HG02938 (cell line): Measurements from ENCODE around the gene OLA1.

ENCODE experiments used
- ATAC-seq: cut with Tn5 transposase; IDR thresholded peaks from one replicate; pipeline ENCODE4 v1.9.1; 2021; ENCODE audit warnings: mild to moderate bottlenecking, moderate library complexity; ENCODE audit not compliant: unreplicated experiment

Gene OLA1

DNA sequence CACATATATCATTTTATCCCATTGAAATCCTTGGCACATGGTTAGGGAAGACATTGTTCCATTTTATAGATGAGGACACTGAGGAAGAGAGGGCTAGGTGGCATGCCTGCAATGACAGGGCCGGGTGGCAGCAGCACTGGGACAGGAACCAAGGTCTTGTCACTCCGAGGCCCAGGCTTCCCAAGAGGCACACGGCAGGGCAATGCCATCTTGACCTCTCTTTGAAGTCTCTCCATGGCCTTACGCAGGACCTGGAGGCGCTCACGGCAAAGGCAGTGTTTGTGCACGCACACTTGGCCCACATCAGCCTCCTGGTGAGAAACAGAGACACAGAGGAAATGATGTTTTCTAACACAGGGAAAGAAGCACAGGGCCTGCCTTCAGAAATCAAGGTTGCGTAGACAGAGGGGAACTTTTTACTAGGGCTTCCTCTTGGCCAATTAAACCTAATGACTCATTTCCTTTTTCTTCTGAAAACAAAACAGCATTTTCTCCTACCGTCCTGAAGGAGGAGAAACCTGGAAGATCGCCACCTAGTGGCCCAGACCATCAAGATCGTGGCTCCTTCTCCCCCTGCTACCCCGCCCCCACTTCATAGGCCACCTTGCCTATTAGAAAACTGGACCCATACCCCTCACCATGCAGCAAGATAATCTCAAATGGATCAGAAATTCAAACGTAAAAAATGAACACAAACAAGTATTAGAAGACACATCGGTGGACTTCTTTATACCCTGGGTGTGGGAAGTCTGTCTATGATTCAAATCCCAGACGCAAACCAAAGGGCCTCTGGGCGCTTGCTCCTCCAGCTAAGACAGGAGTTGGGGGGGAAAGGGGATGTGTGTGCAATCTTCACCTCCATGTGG, 208.5 kb downstream of the OLA1 start:
- ATAC-seq, result peak; percentile 90

DNA sequence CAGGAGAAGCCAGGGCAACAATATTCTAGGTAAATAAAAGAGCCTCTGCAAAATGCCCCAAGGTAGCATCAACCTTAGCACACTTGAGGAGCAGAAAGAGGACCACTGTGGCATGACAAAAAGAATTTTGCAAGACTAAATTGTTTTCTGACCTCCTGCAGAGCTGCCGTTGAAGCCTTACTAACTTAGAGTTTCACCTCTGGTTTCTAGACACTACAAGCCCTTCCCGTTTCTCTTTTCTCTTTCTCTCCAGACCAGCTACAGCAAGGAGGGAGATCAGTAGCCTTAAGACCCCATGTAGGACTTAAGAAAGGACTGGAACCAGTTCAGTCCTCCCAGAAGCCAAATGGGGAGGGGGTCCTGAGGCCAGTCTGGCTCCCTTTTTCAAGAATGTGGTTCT, 209.9 kb downstream of the OLA1 start:
- ATAC-seq, result no peak

DNA sequence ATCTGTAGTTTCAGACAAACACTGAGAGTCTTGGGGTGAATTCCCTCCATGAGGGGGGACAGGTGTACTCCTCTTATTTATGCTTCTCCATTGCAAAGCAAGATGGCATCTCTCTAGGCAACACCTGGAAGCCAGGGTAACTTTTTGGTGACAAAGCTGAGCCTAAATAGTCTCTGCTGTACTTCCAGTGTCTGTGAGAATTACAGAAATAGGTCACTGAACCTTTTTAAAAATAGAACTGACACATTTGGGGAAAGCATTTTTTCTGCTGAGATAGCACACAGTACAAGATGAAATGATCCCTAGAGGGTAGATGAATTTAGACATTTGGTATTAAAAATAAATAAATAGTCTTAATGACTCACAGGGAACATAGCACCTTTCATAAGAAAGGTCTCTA, 211.5 kb downstream of the OLA1 start:
- no peak for ATAC-seq

DNA sequence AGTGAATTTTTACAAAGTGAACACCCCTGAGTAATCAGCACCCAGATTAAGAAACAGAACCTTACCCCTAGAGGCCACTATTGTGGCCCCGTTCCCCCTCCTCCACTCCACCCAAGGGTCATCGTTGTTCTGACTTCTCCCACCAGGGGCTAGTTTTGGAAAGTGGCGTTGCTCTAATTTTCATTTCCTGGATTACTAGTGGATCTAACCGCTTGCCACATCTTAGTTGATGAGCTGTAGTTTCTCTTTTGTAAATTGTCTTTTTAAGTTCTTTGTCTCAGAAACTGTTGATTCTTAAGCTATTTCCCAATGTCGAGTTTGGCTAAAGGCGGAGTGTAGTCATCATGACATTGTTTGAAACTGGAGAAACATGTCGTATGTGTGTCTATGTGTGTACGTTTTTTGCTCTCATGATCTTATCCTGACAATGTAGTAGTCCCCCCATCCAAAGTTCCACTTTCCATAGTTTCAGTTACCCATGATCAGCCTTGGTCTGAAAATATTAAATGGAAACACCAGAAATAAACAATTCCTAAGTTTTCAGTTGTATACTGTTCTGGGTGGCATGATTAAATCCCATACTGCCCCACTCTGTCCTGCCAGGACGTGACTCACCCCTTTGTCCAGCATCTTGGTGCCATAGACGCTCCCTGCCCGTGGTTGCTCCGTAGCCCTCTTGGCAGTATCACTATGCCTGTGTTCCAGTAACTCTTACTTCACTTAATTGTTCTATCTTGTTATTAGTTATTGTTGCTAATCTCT, 212.2 kb downstream of the OLA1 start:
- ATAC-seq, result no peak

DNA sequence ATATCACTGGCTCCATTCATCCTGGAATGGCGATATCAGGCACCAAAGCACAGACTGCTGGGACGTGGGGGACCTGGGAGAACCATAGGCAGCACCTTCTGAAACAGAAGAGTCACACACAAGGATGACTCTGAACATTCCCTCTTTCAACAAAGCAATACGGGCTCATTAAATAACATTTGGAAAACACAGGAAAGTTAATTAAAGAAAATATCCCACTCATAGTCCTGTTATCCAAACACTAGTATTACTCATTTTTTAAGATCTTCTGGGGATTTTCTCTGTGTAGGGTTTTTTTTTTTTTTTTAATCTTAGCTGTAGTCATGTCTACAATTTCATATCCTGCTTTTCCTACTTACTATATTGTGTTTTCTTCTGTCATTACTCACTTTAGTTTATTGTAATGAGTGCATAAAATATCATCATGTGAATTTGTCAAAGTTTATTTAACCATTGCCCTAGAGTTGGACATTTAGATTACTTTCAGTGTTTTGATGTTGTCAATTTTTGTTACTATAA, 213.2 kb downstream of the OLA1 start:
- no peak for ATAC-seq

DNA sequence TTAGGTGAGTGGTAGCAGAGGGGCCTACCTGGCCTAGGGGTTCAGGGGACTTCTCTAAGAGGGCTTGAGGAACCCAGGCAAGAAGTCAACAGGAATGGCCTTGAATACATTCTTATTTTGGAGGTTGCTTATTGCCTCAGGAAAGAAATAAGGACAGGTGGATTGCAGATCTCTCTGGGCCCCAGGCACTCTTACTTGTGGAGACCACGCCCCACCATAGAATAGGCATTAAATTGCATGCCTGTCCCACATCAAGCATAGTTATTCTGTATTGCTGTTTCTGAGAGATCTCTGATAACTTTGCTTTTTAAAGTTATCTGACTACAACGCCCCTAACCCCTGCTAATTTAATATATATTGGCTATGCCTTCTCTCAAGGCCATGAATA, 215.2 kb downstream of the OLA1 start:
- no peak for ATAC-seq

DNA sequence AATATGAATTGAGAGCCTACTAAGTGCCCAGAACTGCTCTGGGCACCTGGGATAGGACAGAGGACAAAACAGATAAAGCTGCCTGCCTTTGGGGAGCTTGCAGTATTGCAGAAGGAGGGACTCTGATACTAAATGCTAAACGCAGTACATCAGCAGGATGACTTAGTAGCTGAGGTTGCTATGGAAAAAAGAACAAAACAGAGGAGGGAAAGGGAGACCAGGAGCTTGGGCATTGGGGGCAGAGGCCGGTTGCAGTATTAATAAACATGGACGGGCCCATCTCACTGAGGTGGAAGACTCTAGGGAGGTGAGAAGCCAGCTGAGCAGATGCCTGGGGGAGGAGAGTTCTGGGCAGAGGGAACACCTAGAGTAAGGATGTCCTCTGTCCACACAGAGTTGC, 217.1 kb downstream of the OLA1 start:
- no peak for ATAC-seq

DNA sequence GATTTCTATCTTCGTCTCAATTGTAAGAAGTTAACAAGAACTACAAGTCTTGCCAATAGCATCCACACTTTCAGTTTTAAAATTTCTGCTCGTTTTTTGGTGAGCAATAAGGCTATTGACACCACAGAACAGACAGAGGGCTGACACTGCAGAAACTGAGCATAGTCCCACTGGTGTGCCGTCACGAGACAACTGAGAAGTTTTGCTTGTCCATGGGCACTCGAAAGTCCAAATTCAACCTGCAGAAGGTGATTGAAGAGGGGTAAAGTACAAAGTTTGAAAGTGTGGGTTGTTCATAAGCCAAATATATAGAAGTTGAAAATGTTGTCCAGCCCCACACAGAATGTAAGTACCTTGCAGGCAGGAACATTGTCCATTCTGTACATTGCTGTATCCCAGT, 219.4 kb downstream of the OLA1 start:
- ATAC-seq, result no peak

DNA sequence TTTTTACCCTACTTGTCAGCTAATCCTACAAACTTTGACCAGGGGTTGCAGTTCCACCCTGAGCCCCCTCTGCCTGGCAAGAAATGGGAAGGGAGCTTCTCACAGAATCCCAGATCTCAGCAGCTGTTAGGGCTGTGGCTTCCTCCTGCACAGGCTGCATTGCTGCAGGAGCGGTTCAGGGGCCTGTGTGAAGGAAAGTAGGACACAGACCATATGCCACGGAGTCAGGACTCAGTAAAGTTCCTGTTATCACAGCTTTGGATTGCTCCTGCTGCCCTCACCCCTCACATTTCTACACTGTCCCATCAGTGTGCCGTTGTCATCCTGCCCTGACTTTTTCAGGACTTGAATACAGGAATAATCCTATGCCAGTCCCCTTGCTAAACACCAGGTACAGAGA, 220.4 kb downstream of the OLA1 start:
- ATAC-seq, result no peak

DNA sequence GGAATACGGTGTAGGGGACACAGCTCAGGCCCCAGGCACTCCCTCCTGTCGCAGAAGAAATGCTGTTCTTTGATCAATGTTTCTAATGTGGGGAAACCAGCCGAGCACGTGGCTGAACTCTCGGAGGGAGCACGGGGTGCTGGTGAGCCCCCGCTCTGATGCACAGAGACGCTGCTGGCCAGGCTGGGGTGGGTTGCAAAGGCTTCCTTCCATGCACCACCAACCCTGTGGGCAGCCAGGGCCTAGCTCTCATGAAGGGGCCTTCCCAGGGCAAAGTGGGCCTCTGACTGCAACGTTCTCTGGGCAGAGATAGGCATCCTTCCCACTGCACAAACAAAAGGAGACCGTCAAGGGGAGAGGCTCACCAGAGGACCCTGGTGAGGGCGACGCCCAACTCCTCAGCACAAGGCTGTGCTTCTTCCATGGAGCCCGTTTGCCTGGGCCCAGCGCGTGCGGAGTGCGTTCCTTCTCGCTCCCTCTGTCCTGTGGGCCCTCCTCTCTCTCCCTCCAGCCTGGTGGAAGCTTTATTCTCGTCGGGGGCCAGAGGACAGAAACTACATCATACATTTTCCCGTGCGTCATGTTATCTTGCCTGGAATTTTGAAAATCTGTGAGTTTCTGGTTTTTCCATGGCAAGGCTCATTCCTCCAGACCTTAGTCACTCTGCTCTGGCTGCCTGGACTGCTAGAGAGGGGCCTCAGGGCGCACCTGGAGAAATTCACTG, 222.0 kb downstream of the OLA1 start:
- no peak for ATAC-seq

DNA sequence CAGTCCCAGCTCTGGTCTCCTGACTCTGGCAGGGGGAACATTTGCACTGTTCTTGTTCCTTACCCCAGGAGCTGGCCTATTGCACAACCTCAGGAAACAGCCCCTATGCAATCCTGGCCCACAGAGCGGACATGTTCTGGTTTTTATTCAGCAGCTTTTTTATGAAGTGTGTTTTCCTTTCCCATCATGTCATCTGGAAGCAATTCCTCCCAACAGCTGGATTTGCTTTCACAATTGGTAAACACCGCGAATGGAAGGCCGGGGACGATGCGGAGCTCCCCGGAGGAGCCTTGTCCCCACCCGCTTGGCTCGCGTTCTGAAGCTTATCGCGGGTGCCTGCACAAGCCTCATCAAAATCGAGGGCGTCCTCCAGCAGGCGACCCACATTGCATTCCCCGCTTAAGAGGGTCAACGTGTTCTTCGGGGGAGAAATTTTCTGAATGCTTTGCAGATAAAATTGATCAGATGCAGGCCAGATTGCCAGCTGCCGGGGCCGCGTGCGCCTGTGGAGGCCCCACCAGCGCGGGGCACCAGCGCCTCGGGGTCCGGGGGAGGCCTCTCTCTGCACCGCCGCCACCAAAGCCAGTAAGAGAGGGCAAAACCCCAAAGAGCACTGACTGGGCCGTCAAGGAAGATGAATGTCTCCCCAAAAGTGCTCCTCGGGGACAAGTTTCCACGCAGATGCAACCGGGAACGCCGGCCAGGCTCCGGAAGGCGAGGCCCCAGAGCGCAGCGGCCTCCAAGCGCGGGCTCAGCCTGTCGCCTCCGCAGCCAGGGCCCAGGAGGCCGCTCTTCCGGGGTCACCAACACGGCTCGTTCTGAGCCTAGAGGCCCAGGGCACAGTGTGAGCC, 222.8 kb downstream of the OLA1 start:
- no peak for ATAC-seq

DNA sequence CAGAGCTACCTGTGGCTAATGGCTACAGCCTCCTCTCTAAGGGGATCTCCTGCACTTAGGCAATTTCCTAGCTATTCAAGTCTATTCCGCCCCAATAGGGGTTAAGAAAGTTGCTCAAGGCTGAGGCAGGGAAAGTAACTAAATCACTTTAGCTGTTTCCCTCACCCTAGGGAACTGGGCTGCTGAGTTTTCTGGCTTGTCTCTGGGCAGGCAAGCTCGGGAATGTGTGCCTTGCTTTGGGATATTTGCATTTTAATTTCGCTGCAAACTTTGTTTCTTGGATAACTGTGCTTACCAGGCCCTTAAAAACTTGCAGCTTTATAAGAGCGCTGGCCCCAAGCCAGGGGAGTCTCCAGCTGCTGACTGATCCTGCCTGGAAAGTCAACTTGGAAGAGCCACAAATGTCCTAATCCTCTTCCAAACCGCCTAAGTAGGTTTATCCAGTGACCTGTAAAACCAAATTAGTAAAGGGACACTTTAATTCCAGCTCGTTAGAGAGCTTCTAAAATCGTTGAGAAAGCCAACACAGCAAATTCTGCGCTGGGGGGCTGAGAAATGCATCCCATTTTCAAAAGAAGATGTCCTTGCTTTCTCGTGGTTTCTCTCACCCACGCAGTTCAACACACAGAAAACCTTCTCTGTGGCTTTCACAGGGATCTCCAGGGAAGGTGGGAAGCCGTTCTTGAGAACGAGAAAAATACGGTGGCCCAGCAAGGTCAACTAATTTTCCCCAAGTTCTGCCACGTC, 223.6 kb downstream of the OLA1 start:
- no peak for ATAC-seq

DNA sequence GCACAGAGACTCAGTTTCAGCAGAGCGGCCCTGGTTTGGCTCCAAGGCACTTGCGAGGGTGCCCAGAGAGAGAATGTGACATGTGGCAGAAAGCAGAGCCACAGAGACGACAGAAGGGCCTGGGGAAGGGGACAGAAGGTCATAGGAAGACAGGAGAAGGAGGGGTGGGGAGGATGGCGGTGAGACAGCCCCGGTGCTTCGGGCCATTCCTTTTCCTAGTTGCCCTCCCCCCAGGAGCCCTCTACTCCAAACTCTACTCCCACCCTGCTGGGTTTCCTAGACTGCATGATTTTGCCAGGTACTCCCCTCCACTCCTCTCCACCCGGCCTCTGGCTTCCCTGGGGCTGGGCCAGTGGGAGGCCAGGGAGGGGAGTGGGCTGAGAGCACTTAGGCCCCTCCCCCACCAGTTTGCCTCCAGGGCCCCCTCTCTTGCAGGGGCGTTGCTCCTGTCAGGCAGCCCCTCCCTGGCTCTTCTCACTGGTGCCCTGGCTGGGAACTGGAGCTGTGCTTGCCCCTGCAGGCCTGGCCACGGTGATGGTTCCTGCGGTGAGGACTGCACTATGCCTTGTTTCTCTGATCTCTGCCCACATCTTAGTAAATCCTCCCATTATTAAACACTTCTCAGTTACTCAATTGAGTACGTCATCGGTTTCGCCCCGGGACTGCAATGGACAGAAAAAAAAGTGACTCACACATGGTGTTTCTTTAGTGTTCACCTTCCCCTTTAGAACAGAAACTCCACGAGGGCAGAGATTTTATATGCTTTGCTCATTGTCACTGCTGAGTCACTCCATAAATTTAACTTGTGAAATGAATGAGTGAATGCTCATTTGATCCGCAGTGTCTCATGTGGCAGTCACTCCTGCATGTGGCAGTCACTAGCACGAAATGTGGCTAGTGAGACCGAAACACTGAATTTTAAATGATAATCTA, 224.5 kb downstream of the OLA1 start:
- ATAC-seq, result no peak
